ENCODE data around the gene VWA8. TPM values are rescaled to one million over a fixed set of nuclear protein-coding genes. Genes with fewer than 3 reads are reported as not detected.

VWA8 gene
- total RNA-seq, 1 experiment from 2014 or later: 22.6 TPM

DNA sequence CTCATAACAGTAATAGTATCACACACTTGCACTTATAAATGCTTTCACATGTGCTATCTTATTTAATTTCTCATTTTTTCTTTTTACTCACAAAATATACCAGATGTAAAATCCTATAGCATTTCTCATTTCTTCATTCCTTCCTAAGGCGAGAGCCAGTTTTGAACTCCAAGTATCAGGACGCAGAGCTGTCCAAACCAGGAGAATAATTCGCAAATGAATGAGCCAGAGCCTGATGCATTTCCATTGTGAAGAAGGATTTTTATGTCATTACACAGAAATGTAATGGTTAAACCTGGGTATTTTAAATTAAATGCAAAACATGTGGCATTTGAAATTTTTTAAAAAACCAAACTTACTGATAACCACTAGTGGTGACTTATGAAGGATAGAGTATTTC lies 259.2 kb downstream of the VWA8 start:
- no peak overlapping the region for H3K4me3 ChIP-seq (replicated peaks in 1 of 2; ENCODE audit: low read depth in 1 of 2, low read length in 2 of 2)
- ChIA-PET RAD21 (ENCODE audit: low non-redundant PET in 1 of 2, low total read pairs in 2 of 2, uncharacterized antibody in 2 of 2, unreplicated experiment in 2 of 2) (no interaction called here), CTCF (no interaction called here), POLR2A (no interaction called here)
- H3K4me2 ChIP-seq (ENCODE audit: low read length): no peak overlapping the region
- H3K4me1 ChIP-seq (ENCODE audit: control insufficient read depth in 1 of 2, insufficient read depth in 2 of 2, low read length in 2 of 2): peaks cover 6 to 16% of the 10 kb centered on the region in 2 experiments
- no peak overlapping the region for H3K27ac ChIP-seq (ENCODE audit: low read depth, low read length)
- intact Hi-C loops (cut with micrococcal nuclease): no loop called here
- no peaks in the 10 kb centered on the region for H4K20me1 ChIP-seq (ENCODE audit: insufficient read depth)
- H3K9ac ChIP-seq (ENCODE audit: low read length): no peak overlapping the region
- no TSS peak for BruUV-seq (replicated peaks)
- no peaks in the 10 kb centered on the region for H3K27me3 ChIP-seq (ENCODE audit: insufficient read depth, low read length)
- H3K79me2 ChIP-seq (ENCODE audit: insufficient read depth, low read length): no peaks in the 10 kb centered on the region
- no peak for ATAC-seq
- no peak for DNase-seq (ENCODE audit: low read depth, low spot score)
- TF ChIP-seq CEBPB (IDR thresholded peaks at IDR 0.05; ENCODE audit: low read depth): no peak
- TF ChIP-seq, protein P1, sequence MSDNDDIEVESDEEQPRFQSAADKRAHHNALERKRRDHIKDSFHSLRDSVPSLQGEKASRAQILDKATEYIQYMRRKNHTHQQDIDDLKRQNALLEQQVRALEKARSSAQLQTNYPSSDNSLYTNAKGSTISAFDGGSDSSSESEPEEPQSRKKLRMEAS (IDR thresholded peaks at IDR 0.05): no peak
- TF ChIP-seq EZH2phosphoT487 (IDR thresholded peaks at IDR 0.05; ENCODE audit: borderline replicate concordance): no peak
- no peak for TF ChIP-seq TCF7L2 (IDR thresholded peaks at IDR 0.05; ENCODE audit: borderline replicate concordance, extremely low read depth, insufficient read depth, insufficient read length)
- no peak for TF ChIP-seq POLR2AphosphoS5 (IDR thresholded peaks at IDR 0.05; ENCODE audit: low read depth, low read length)
- TF ChIP-seq, protein P2, sequence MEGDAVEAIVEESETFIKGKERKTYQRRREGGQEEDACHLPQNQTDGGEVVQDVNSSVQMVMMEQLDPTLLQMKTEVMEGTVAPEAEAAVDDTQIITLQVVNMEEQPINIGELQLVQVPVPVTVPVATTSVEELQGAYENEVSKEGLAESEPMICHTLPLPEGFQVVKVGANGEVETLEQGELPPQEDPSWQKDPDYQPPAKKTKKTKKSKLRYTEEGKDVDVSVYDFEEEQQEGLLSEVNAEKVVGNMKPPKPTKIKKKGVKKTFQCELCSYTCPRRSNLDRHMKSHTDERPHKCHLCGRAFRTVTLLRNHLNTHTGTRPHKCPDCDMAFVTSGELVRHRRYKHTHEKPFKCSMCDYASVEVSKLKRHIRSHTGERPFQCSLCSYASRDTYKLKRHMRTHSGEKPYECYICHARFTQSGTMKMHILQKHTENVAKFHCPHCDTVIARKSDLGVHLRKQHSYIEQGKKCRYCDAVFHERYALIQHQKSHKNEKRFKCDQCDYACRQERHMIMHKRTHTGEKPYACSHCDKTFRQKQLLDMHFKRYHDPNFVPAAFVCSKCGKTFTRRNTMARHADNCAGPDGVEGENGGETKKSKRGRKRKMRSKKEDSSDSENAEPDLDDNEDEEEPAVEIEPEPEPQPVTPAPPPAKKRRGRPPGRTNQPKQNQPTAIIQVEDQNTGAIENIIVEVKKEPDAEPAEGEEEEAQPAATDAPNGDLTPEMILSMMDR (IDR thresholded peaks at IDR 0.05 in 2 of 3, conservative IDR thresholded peaks at IDR 0.05 in 1 of 3; ENCODE audit: borderline replicate concordance in 1 of 3, insufficient read depth in 1 of 3, low read depth in 2 of 3, low read length in 2 of 3): no peak
- TF ChIP-seq ELF1 (IDR thresholded peaks at IDR 0.05; ENCODE audit: borderline replicate concordance, low read depth): no peak
- TF ChIP-seq EZH2 (IDR thresholded peaks at IDR 0.05): no peak
- TF ChIP-seq SP1 (IDR thresholded peaks at IDR 0.05; ENCODE audit: low read depth): no peak
- no peak for TF ChIP-seq CBX3 (IDR thresholded peaks at IDR 0.05; ENCODE audit: low read depth)
- TF ChIP-seq ZNF274 (IDR thresholded peaks at IDR 0.05; ENCODE audit: low read depth, low read length): no peak
- TF ChIP-seq, protein P3, sequence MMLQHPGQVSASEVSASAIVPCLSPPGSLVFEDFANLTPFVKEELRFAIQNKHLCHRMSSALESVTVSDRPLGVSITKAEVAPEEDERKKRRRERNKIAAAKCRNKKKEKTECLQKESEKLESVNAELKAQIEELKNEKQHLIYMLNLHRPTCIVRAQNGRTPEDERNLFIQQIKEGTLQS (IDR thresholded peaks at IDR 0.05): no peak
- TF ChIP-seq, protein P4, sequence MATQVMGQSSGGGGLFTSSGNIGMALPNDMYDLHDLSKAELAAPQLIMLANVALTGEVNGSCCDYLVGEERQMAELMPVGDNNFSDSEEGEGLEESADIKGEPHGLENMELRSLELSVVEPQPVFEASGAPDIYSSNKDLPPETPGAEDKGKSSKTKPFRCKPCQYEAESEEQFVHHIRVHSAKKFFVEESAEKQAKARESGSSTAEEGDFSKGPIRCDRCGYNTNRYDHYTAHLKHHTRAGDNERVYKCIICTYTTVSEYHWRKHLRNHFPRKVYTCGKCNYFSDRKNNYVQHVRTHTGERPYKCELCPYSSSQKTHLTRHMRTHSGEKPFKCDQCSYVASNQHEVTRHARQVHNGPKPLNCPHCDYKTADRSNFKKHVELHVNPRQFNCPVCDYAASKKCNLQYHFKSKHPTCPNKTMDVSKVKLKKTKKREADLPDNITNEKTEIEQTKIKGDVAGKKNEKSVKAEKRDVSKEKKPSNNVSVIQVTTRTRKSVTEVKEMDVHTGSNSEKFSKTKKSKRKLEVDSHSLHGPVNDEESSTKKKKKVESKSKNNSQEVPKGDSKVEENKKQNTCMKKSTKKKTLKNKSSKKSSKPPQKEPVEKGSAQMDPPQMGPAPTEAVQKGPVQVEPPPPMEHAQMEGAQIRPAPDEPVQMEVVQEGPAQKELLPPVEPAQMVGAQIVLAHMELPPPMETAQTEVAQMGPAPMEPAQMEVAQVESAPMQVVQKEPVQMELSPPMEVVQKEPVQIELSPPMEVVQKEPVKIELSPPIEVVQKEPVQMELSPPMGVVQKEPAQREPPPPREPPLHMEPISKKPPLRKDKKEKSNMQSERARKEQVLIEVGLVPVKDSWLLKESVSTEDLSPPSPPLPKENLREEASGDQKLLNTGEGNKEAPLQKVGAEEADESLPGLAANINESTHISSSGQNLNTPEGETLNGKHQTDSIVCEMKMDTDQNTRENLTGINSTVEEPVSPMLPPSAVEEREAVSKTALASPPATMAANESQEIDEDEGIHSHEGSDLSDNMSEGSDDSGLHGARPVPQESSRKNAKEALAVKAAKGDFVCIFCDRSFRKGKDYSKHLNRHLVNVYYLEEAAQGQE (IDR thresholded peaks at IDR 0.05; ENCODE audit: low read depth): no peak
- TF ChIP-seq YY1 (IDR thresholded peaks at IDR 0.05; ENCODE audit: extremely low read depth, insufficient replicate concordance, low read depth, low read length): no peak
- no peak for TF ChIP-seq JUND (IDR thresholded peaks at IDR 0.05)
- TF ChIP-seq POLR2A (IDR thresholded peaks at IDR 0.05; ENCODE audit: borderline replicate concordance, extremely low read depth, insufficient read depth, insufficient read length): no peak
- TF ChIP-seq, protein P5, sequence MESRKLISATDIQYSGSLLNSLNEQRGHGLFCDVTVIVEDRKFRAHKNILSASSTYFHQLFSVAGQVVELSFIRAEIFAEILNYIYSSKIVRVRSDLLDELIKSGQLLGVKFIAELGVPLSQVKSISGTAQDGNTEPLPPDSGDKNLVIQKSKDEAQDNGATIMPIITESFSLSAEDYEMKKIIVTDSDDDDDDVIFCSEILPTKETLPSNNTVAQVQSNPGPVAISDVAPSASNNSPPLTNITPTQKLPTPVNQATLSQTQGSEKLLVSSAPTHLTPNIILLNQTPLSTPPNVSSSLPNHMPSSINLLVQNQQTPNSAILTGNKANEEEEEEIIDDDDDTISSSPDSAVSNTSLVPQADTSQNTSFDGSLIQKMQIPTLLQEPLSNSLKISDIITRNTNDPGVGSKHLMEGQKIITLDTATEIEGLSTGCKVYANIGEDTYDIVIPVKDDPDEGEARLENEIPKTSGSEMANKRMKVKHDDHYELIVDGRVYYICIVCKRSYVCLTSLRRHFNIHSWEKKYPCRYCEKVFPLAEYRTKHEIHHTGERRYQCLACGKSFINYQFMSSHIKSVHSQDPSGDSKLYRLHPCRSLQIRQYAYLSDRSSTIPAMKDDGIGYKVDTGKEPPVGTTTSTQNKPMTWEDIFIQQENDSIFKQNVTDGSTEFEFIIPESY (IDR thresholded peaks at IDR 0.05; ENCODE audit: extremely low read depth, insufficient replicate concordance, low read length): no peak
- no peak for TF ChIP-seq SIN3A (IDR thresholded peaks at IDR 0.05; ENCODE audit: low read depth)
- no peak for TF ChIP-seq ZFX (IDR thresholded peaks at IDR 0.05)
- no peak for TF ChIP-seq FOSL1 (IDR thresholded peaks at IDR 0.05; ENCODE audit: low read depth)
- H3K36me3 ChIP-seq (ENCODE audit: control insufficient read depth in 1 of 2, insufficient read depth in 2 of 2, low read length in 2 of 2): 0 out of 4 replicates have a peak, but pooled peaks cover 0 to 3% of the 10 kb centered on the region in 2 experiments
- no peak overlapping the region for H2AFZ ChIP-seq (ENCODE audit: low read depth, low read length, poor library complexity, severe bottlenecking)
- no peaks in the 10 kb centered on the region for H3K9me2 ChIP-seq (ENCODE audit: insufficient read depth)
- no peaks in the 10 kb centered on the region for H3K9me3 ChIP-seq (ENCODE audit: control insufficient read depth in 1 of 2, insufficient read depth in 1 of 2, low read depth in 1 of 2, low read length in 2 of 2)

Measured in HCT116 (cell line).